ENCODE results near the gene CD6. TPM values are rescaled to one million over a fixed set of nuclear protein-coding genes. Genes with fewer than 3 reads are reported as not detected.
A peak's percentile ranks its signal among the peaks of the same experiment; 100 is the strongest.

Gene CD6
- total RNA-seq, 1 experiment from 2014 or later, result not detected

DNA sequence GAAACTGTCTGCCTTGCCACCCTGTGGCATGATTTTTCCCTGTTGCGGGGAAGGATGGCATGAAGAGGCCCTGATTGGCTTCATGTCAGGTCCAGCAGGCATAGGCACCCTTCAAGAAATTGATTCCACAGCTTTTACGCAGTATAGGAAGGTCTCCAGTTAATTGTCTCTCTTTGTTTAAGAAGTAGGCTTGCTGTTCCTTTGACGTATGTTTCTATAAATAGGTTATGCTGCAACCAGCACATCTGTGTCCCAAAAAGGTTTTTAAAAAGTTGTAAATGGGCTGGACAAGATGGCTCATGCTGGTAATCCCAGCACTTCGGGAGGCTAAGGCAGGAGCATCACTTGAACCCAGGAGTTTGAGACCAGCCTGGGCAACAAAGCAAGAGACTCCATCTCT lies 62.6 kb downstream of the CD6 start:
- Histone ChIP-seq H2AFZ (ENCODE audit: low read length) (no peak overlapping the region), H3K36me3 (ENCODE audit: insufficient read depth, low read length) (no peaks in the 10 kb centered on the region), H3K79me2 (ENCODE audit: low read length) (no peaks in the 10 kb centered on the region), H3K27me3 (ENCODE audit: low read length) (no peaks in the 10 kb centered on the region), H3K9me3 (ENCODE audit: low read length) (no peaks in the 10 kb centered on the region), H3K4me2 (ENCODE audit: low read depth, low read length, poor library complexity, severe bottlenecking) (no peak overlapping the region), H3K27ac (ENCODE audit: low read length) (no peak overlapping the region), H3K4me3 (ENCODE audit: low read length) (no peak overlapping the region), H3K4me1 (ENCODE audit: low read length) (no peaks in the 10 kb centered on the region), H3K9ac (ENCODE audit: low read length) (no peak overlapping the region), H4K20me1 (ENCODE audit: insufficient read depth, low read depth, low read length) (no peaks in the 10 kb centered on the region), H3K9me2 (replicated peaks; ENCODE audit: insufficient read depth, low read length) (no peaks in the 10 kb centered on the region)
- no peak for DNase-seq

DNA sequence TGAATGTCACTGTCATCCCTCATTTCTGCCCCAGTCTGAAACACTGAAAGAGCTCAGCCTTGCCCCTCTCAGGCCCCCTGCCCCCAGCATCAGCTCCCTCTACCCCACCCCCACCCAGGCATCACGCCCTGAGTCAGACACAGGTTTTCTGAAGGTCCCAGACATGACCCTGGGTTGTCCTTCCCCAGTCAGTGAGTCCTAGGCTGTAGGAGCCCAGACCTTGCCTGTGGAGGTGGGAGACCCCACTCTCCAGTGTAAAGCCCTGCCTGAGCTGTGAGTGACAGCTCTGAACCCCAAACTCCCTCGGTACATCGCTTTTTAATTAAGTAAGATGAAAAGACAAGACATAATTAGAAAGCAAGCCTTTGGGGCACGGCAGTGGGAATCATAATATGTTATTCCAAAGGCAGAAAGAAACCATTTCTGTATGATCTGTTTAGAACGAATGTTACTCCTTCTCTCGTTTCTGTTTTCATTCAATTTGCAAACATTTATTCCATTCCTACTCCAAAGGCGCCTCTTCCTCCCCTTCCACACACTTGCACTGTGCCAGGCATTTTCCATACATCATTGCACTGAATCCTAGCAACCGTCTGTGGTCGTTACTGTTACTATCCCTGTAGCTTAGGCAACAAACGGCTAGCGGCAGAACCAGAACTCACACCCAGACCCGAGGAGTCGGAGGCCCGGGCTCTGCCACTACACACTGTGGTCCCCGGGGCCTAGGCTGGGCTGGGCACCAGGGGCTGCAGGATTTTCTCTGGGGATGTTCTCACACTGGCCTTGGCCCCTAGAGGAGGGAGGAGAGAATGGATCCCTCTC lies 63.4 kb downstream of the CD6 start:
- H3K4me1 ChIP-seq (ENCODE audit: low read length), result no peaks in the 10 kb centered on the region
- H3K79me2 ChIP-seq (ENCODE audit: low read length), result no peaks in the 10 kb centered on the region
- H3K27me3 ChIP-seq (ENCODE audit: low read length), result no peaks in the 10 kb centered on the region
- no peak overlapping the region for H3K27ac ChIP-seq (ENCODE audit: low read length)
- H3K36me3 ChIP-seq (ENCODE audit: insufficient read depth, low read length), result no peaks in the 10 kb centered on the region
- no peak overlapping the region for H3K9ac ChIP-seq (ENCODE audit: low read length)
- no peaks in the 10 kb centered on the region for H4K20me1 ChIP-seq (ENCODE audit: insufficient read depth, low read depth, low read length)
- H3K9me3 ChIP-seq (ENCODE audit: low read length), result no peaks in the 10 kb centered on the region
- H3K4me3 ChIP-seq (ENCODE audit: low read length), result no peak overlapping the region
- no peak for DNase-seq
- no peak overlapping the region for H3K4me2 ChIP-seq (ENCODE audit: low read depth, low read length, poor library complexity, severe bottlenecking)
- H2AFZ ChIP-seq (ENCODE audit: low read length), result no peak overlapping the region
- H3K9me2 ChIP-seq (replicated peaks; ENCODE audit: insufficient read depth, low read length), result no peaks in the 10 kb centered on the region

- no peaks in the 10 kb centered on the region for H4K20me1 ChIP-seq (ENCODE audit: insufficient read depth, low read depth, low read length)
- H3K27me3 ChIP-seq (ENCODE audit: low read length), result no peaks in the 10 kb centered on the region
- no peaks in the 10 kb centered on the region for H3K79me2 ChIP-seq (ENCODE audit: low read length)
- no peaks in the 10 kb centered on the region for H3K9me3 ChIP-seq (ENCODE audit: low read length)
- H3K4me2 ChIP-seq (ENCODE audit: low read depth, low read length, poor library complexity, severe bottlenecking), result no peak overlapping the region
- no peak for DNase-seq
- no peaks in the 10 kb centered on the region for H3K36me3 ChIP-seq (ENCODE audit: insufficient read depth, low read length)
- no peak overlapping the region for H3K27ac ChIP-seq (ENCODE audit: low read length)
- no peak overlapping the region for H3K4me3 ChIP-seq (ENCODE audit: low read length)
- H3K9me2 ChIP-seq (replicated peaks; ENCODE audit: insufficient read depth, low read length), result no peaks in the 10 kb centered on the region
- no peak overlapping the region for H3K9ac ChIP-seq (ENCODE audit: low read length)
- H3K4me1 ChIP-seq (ENCODE audit: low read length), result no peaks in the 10 kb centered on the region
- no peak overlapping the region for H2AFZ ChIP-seq (ENCODE audit: low read length)
Observed at GRCh38 chr11:61035526-61035835, 64.0 kb downstream of the CD6 start.

GRCh38 chr11:61037441-61038093 lies 66.1 kb downstream of the CD6 start:
- no peaks in the 10 kb centered on the region for H3K9me3 ChIP-seq (ENCODE audit: low read length)
- no peak for DNase-seq
- H3K4me1 ChIP-seq (ENCODE audit: low read length), result peaks cover 8% of the 10 kb centered on the region
- H3K27me3 ChIP-seq (ENCODE audit: low read length), result no peaks in the 10 kb centered on the region
- no peak overlapping the region for H2AFZ ChIP-seq (ENCODE audit: low read length)
- H3K9ac ChIP-seq (ENCODE audit: low read length), result no peak overlapping the region
- H3K27ac ChIP-seq (ENCODE audit: low read length), result no peak overlapping the region
- no peak overlapping the region for H3K4me3 ChIP-seq (ENCODE audit: low read length)
- no peak overlapping the region for H3K4me2 ChIP-seq (ENCODE audit: low read depth, low read length, poor library complexity, severe bottlenecking)
- no peaks in the 10 kb centered on the region for H3K9me2 ChIP-seq (replicated peaks; ENCODE audit: insufficient read depth, low read length)
- H4K20me1 ChIP-seq (ENCODE audit: insufficient read depth, low read depth, low read length), result no peaks in the 10 kb centered on the region
- H3K79me2 ChIP-seq (ENCODE audit: low read length), result no peaks in the 10 kb centered on the region
- no peaks in the 10 kb centered on the region for H3K36me3 ChIP-seq (ENCODE audit: insufficient read depth, low read length)

DNA sequence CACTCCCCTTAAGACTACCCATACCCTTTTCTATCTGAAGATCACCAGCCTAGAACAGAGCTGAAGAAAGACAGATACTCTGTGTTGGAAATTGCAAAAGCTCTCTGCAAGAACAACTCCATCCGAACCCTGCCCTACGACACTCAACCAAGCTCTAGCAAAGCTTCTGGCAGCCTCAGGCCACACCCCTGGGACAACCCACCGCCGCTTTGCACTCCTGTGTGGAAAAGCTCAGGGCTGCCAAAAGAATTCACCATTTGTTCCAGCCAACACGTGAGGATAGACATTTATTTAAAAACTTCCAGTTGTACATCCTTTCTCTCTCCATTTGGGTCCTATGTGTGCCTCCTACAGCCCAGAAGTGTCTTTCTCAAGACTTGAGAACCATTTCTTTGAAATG lies 68.4 kb downstream of the CD6 start:
- no peaks in the 10 kb centered on the region for H3K9me2 ChIP-seq (replicated peaks; ENCODE audit: insufficient read depth, low read length)
- H3K79me2 ChIP-seq (ENCODE audit: low read length), result no peaks in the 10 kb centered on the region
- no peak overlapping the region for H3K9ac ChIP-seq (ENCODE audit: low read length)
- H3K27ac ChIP-seq (ENCODE audit: low read length), result no peak overlapping the region
- DNase-seq, result no peak
- H3K4me2 ChIP-seq (ENCODE audit: low read depth, low read length, poor library complexity, severe bottlenecking), result no peak overlapping the region
- no peaks in the 10 kb centered on the region for H3K36me3 ChIP-seq (ENCODE audit: insufficient read depth, low read length)
- no peak overlapping the region for H2AFZ ChIP-seq (ENCODE audit: low read length)
- H3K9me3 ChIP-seq (ENCODE audit: low read length), result no peaks in the 10 kb centered on the region
- no peaks in the 10 kb centered on the region for H4K20me1 ChIP-seq (ENCODE audit: insufficient read depth, low read depth, low read length)
- H3K4me1 ChIP-seq (ENCODE audit: low read length), result peaks cover 14% of the 10 kb centered on the region
- no peak overlapping the region for H3K4me3 ChIP-seq (ENCODE audit: low read length)
- H3K27me3 ChIP-seq (ENCODE audit: low read length), result no peaks in the 10 kb centered on the region

DNA sequence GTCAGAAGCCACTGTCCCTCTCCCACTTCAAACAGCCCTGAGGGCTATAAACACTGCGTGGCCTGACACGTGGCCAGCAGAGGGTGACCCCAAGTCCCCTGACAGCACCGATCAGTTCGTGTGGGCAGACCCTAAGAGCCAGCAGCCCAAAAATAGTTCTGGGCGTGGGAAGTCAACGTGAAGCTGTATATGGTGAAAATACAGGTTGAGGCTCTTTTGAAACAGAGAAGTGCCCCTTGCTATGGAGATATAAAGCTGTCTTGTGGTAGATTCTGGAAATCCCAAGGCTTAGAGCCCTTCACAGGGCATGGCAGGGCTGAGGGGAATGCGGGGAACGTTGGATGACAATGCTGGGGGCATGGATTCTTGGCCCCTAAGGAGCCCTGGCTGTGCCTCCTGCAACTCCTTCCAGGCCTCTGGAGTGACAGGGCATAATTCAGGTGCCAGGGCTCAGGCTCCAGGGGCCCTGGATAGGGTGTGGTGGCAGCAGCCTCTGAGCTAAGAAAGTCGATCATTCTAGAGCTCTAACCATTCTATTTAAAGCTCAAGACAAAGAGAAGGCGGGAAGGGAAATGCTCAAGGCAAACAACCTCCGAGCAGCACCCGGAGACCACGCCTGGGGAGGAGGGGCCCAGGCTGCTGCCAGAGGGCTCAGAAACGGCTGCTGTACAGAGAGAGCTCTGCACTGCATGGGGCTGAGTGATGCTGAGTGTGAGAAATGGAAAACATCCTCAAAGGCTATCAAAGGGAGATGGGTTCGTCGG lies 70.5 kb downstream of the CD6 start:
- peaks cover 14% of the 10 kb centered on the region for H3K4me1 ChIP-seq (ENCODE audit: low read length)
- H3K4me3 ChIP-seq (ENCODE audit: low read length), result no peak overlapping the region
- peak overlapping the region; percentile 53; the same call in 1 of the 2 replicates for H2AFZ ChIP-seq (ENCODE audit: low read length)
- no peaks in the 10 kb centered on the region for H4K20me1 ChIP-seq (ENCODE audit: insufficient read depth, low read depth, low read length)
- H3K9me2 ChIP-seq (replicated peaks; ENCODE audit: insufficient read depth, low read length), result no peaks in the 10 kb centered on the region
- no peak overlapping the region for H3K4me2 ChIP-seq (ENCODE audit: low read depth, low read length, poor library complexity, severe bottlenecking)
- no peaks in the 10 kb centered on the region for H3K27me3 ChIP-seq (ENCODE audit: low read length)
- H3K79me2 ChIP-seq (ENCODE audit: low read length), result no peaks in the 10 kb centered on the region
- H3K9ac ChIP-seq (ENCODE audit: low read length), result no peak overlapping the region
- no peaks in the 10 kb centered on the region for H3K9me3 ChIP-seq (ENCODE audit: low read length)
- DNase-seq, result no peak
- no peaks in the 10 kb centered on the region for H3K36me3 ChIP-seq (ENCODE audit: insufficient read depth, low read length)
- H3K27ac ChIP-seq (ENCODE audit: low read length), result no peak overlapping the region

- peak overlapping the region; percentile 66; the same call in 1 of the 2 replicates for H2AFZ ChIP-seq (ENCODE audit: low read length)
- DNase-seq, result no peak
- no peaks in the 10 kb centered on the region for H3K9me3 ChIP-seq (ENCODE audit: low read length)
- peak overlapping the region; percentile 47; the same call in 1 of the 2 replicates for H3K4me3 ChIP-seq (ENCODE audit: low read length)
- H3K9ac ChIP-seq (ENCODE audit: low read length), result peak overlapping the region; percentile 23; the same call in 1 of the 2 replicates
- peaks cover 14% of the 10 kb centered on the region for H3K4me1 ChIP-seq (ENCODE audit: low read length)
- no peaks in the 10 kb centered on the region for H3K9me2 ChIP-seq (replicated peaks; ENCODE audit: insufficient read depth, low read length)
- H3K36me3 ChIP-seq (ENCODE audit: insufficient read depth, low read length), result no peaks in the 10 kb centered on the region
- H3K27me3 ChIP-seq (ENCODE audit: low read length), result no peaks in the 10 kb centered on the region
- H4K20me1 ChIP-seq (ENCODE audit: insufficient read depth, low read depth, low read length), result no peaks in the 10 kb centered on the region
- H3K27ac ChIP-seq (ENCODE audit: low read length), result no peak overlapping the region
- H3K4me2 ChIP-seq (ENCODE audit: low read depth, low read length, poor library complexity, severe bottlenecking), result peak overlapping the region; percentile 58
- no peaks in the 10 kb centered on the region for H3K79me2 ChIP-seq (ENCODE audit: low read length)
Observed at GRCh38 chr11:61042537-61042936, 71.1 kb downstream of the CD6 start.

GRCh38 chr11:61042961-61043540 lies 71.6 kb downstream of the CD6 start:
- Histone ChIP-seq H3K27me3 (ENCODE audit: low read length) (no peaks in the 10 kb centered on the region), H3K9me3 (ENCODE audit: low read length) (no peaks in the 10 kb centered on the region), H3K9me2 (replicated peaks; ENCODE audit: insufficient read depth, low read length) (no peaks in the 10 kb centered on the region), H3K36me3 (ENCODE audit: insufficient read depth, low read length) (no peaks in the 10 kb centered on the region), H3K9ac (ENCODE audit: low read length) (peak overlapping the region; percentile 23; the same call in 1 of the 2 replicates), H3K79me2 (ENCODE audit: low read length) (no peaks in the 10 kb centered on the region), H3K4me3 (ENCODE audit: low read length) (peak overlapping the region; percentile 47; the same call in 1 of the 2 replicates), H3K4me2 (ENCODE audit: low read depth, low read length, poor library complexity, severe bottlenecking) (peak overlapping the region; percentile 58), H4K20me1 (ENCODE audit: insufficient read depth, low read depth, low read length) (no peaks in the 10 kb centered on the region), H3K27ac (ENCODE audit: low read length) (no peak overlapping the region), H3K4me1 (ENCODE audit: low read length) (peaks cover 14% of the 10 kb centered on the region), H2AFZ (ENCODE audit: low read length) (peak overlapping the region; percentile 66; the same call in 1 of the 2 replicates)
- no peak for DNase-seq

Measured in Karpas-422 (cell line).